ENCODE measurements around the gene ABLIM2.

- TF ChIP-seq CTCF (conservative IDR thresholded peaks at IDR 0.05; ENCODE audit: low read depth in 2 of 2) (no peak), REST (IDR thresholded peaks at IDR 0.05; ENCODE audit: unreplicated experiment) (no peak), EZH2phosphoT487 (IDR thresholded peaks at IDR 0.05; ENCODE audit: unreplicated experiment) (no peak), EZH2 (IDR thresholded peaks at IDR 0.05; ENCODE audit: low read depth, unreplicated experiment) (no peak), CREB1 (CRISPR knock-in tag; IDR thresholded peaks at IDR 0.05; ENCODE audit: low read depth) (no peak), ZNF331 (CRISPR knock-in tag; IDR thresholded peaks at IDR 0.05; ENCODE audit: low read depth) (no peak), POLR2AphosphoS5 (IDR thresholded peaks at IDR 0.05; ENCODE audit: low read depth) (no peak), STAT1 (IDR thresholded peaks at IDR 0.05; ENCODE audit: unreplicated experiment) (no peak), ETS1 (IDR thresholded peaks at IDR 0.05) (no peak), JUNB (IDR thresholded peaks at IDR 0.05; ENCODE audit: unreplicated experiment) (no peak), ZNF114 (CRISPR knock-in tag; IDR thresholded peaks at IDR 0.05) (no peak), ZNF462 (CRISPR knock-in tag; IDR thresholded peaks at IDR 0.05) (no peak), NANOG (IDR thresholded peaks at IDR 0.05; ENCODE audit: borderline replicate concordance) (no peak)
These were observed 195.8 kb downstream of the ABLIM2 start for GRCh38 chr4:7962609-7963508.
